HG02840 (cell line): Measurements from ENCODE around the gene TSFM.
"Not testable (repeated sequence)": the region's sequence is repeated elsewhere in the genome, so short reads cannot be mapped to it uniquely, and the experiment has no call there.

Experiments used
- ATAC-seq: cut with Tn5 transposase; IDR thresholded peaks from one replicate; pipeline ENCODE4 v1.9.1; 2021; ENCODE audit warnings: mild to moderate bottlenecking, moderate library complexity, moderate number of reproducible peaks; ENCODE audit not compliant: unreplicated experiment, low FRiP score

The TSFM gene

GRCh38 chr12:57813111-57813970 is 30.8 kb downstream of the TSFM start:
- no peak for ATAC-seq

- no peak for ATAC-seq
Measured at GRCh38 chr12:57813971-57814772, 31.6 kb downstream of the TSFM start.

DNA sequence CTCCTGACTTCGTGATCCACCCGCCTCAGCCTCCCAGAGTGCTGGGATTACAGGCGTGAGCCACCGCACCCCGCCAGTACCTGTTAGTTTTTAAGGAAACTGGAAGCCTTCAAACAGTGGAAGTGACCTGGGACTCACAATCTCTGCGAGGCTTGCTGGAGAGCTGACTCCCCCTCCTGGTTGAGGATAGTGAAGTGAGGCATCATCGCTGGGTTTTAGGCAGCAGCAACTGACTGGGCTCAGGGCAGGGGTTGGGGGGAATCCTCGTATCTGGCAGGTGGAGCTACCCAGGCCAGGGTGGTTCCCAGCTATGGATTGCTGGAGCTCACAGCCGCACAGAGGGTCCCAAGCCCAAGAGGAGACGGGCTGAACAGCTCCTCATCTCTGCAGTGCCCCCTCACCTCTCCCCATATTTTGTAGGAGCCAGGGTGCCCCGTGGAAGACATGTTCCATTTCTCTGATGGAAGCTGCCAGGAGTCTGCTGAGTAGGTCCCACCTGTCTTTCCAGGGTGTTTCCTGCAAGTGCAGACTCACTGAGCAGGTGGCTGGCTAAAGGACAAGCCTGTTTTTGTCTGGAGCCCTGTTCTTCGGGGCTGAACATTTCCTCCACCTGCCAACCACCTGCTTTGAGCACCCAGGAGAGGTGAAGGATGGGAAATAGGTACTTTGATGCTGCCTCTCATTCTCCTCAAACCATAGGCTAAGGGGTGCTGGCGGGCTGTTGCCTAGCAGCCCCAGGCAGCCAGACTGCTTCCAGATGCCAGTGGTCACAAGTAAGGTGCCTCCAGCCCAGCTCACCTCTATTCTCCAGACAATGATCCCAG is 32.8 kb downstream of the TSFM start:
- ATAC-seq: no peak

DNA sequence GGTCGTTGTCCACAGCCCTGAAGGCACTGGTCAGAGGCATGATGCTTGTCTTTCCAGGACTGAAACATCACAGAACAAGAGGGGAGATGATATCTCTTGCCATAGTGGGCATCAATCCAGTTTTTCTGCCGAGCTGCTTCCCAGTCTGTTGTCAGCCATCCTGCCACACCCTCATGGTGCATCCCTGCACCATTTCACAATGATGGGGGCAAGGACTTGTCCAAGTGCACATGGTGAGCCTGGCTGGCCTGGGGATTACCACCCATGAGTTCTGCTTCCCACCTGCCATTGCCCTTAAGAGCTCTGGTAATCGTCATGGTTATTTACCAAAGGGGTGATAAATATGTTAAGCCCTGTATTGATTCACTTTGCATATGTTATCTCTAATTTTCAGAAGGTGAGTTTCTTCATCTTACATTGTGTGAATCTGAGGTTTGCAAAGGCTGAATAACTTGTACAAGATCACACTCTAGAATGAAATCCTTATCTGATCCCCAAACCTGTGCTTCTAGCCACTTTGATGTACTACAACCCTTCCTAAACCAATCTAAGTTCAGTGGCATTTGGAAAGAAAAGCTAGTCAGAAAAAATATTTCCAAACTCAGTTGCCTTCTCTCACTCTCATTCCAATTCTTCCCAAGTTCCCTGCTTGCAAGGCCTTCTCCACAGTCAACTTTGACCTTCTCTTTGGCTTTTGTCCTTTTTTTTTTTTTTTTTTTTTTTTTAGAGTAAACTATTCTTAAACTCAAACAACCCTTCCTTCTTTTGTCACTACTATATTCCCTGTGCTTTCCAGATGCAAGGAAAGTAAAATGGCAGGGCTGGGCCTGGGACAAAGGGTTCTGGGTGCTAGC is 33.6 kb downstream of the TSFM start:
- ATAC-seq: no peak

DNA sequence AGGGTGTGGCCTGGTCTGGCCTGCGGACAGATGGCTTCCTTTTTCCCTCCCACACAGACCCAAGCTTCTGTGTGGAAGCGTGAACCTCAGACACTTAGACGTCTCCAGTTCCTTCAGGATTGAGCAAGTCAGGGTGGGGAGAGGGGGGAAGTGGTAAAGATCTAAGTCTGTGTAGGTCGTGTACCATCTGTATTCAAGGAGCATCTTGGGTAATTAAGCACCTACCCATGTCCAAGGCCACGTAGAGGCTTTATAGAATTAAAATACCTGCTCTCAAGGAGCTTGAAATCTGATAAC is 34.2 kb downstream of the TSFM start:
- no peak for ATAC-seq

DNA sequence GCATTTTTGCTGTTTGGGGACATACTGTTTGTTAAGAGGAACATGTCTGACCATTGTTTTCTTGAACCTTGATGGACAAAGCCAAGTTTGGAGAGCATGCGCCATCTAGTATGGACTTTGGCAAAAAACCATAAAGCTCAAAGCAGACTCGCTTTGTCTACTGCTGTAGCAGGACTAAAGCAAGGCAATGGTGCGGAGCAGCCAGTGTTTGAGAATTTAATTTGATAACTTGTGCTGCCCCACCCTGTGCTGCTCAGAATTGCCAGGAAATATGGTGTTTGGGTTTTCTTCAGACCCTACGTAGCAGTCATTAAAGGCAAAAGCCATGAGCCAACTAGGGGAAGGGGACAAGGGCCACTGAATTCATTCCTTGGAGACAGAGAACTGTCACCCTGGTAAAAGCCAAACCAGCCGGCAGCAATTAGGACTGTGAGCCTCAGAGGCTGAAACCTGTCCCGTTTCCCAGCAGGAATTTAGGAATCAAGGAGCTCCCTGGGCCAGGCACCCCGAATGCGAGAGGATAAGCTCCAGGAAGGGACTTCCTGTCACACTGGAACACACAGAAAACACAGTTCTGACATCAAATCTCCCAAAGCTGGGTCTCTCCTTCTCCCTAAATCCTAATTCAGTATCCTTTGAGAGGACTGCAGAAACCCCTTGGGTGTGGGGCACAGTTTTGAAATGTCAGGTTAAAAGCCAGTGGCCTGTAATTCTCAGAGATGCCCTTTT is 34.8 kb downstream of the TSFM start:
- no peak for ATAC-seq

- ATAC-seq: not testable (repeated sequence)
Measured at GRCh38 chr12:57817990-57818331, 35.4 kb downstream of the TSFM start.

DNA sequence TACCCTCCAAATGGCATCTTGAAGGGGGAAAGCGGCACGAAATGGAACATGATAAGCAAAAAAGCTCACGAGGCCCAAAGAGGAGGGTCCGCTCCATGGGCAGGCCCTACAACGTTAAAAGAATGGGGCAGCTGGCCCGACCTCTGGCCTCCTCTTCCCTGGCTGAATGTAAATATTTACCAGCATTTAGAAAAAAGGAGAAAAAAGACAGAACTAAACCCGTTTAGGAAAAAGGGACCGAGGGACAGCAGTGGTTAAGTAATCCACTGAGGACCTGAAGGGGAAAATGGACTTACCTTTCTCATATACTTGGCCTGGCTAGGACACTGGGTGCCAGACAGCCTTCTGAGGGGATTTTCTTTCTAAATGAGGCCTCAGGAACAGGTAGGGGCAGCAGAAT is 37.5 kb downstream of the TSFM start:
- ATAC-seq: not testable (repeated sequence)

GRCh38 chr12:57821015-57821414 is 38.4 kb downstream of the TSFM start:
- not testable (repeated sequence) for ATAC-seq

GRCh38 chr12:57821474-57822214 is 39.1 kb downstream of the TSFM start:
- no peak for ATAC-seq

DNA sequence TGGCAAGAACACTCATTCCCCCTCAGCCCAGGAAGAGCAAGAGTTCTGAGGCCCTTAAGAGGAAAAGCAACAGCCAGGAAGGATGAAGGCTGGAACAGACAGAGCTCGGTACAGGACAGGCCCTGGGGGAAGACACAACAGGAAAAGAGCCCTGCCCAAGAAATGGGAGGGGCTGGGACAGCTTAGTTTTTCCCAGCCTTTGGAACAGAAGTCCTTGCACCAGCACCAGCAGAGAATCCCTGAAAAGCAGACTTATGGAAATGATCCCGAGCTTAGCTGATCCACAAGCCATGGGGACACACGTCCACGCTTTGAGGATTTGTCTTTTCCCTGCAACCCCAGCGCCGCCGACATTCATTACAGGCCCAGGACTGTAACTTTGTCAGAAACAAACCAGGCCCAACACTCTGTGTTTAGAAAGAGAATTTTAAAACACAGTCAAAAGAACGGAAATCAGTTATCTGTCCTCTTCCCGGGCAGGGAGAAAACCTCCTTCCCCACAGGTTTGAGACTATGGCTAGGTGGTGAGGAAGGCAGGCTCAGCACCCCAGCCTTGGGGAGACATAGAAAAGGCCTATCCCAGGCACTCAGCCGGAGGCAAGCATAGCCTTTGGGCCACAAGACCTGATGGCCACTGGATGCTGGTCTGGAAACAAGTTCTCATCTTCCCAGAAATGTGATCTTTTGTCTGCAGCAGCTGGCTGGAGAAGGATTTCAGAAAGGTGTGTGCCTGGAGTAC is 40.0 kb downstream of the TSFM start:
- no peak for ATAC-seq

DNA sequence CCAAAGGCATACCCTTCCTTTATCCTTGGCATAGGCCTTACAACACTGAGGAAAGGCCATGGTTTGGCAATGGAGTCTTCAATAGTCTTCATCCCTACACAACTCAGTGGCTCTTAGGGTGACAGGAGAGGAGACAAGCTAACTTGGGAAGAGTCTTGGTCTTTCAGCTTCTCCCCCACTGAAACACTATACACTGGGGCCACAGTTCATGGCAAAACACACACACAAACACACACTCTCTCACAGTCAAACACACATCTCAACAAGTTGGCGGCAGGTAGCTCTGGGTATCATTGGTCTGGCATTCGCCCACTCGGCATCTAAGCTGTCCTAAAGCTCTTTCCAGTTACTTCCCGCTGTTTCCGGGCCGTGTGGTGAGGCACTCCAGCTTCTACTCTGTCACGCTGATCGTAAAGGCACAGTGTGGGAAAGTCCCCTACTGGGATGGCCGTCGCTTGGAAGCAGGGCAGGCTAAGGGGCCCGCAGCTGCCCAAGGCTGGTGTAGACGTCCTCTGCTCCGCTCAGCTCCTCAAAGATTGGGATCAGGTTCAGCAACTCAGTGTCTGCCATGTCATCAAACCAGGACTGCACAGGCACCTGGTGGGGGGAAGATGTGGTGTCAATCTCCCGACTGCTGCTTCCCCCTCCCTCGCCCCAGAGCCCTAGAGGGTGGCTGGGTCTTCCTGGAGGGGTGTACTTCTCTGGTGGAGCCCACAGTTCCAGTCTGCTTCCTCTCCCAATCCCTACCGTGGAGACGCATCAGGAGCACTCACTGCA is 40.7 kb downstream of the TSFM start:
- ATAC-seq: no peak

- ATAC-seq: no peak
Measured at GRCh38 chr12:57823908-57824640, 41.5 kb downstream of the TSFM start.

GRCh38 chr12:57825451-57825850 is 42.9 kb downstream of the TSFM start:
- no peak for ATAC-seq

- ATAC-seq: no peak
Measured at GRCh38 chr12:57826400-57826799, 43.8 kb downstream of the TSFM start.

GRCh38 chr12:57826966-57827365 is 44.4 kb downstream of the TSFM start:
- no peak for ATAC-seq
